ENCODE results near the gene ENOX2.
"Not testable (repeated sequence)": the region's sequence is repeated elsewhere in the genome, so short reads cannot be mapped to it uniquely, and the experiment has no call there.

ENOX2 gene

DNA sequence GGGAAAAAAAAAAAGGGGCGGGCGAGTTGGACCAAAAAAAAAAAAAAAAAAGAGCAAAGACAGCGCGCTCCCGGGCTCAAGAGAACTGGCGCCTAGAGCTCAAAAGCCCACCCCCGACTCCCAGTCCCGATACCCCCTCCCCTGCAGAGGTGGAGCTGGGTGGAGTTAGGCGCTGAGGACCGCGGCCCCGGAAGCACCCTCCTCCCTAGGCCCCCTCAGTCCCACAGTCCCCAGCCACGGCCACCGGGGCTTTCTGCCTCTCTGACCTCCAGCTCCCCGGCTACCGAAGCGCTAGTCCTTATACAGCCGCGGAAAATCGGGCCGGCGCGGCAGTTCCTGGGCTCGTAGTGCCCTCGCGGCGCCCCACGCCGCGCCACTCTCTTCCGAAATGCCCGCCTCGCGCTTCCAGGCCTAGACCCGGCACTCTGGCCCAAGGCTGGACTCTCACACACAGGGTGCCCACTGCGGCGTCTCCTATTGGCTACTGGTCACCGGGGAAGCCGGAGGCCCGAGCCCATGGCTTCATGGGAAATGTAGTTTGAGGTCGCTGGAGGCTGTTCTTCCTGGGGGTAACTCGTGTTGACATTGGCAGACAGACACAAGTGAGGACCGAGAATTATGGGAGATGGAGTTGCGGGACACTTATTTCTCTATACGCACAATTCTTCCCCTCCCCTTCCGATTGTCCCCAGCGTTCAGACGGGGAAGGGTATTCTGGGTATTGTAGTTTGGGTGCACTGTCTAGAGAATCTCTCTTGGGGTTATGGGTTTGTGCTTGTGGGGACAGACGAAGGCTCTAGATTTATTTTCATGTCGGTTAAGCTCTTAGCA is at the start of gene ENOX2:
TSS of gene ENOX2 (minus strand) at position 427 of the 831 bp plus-strand sequence. CDS start 199,993 bp downstream, outside the sequence.
- DNase-seq: peak; percentile 98

DNA sequence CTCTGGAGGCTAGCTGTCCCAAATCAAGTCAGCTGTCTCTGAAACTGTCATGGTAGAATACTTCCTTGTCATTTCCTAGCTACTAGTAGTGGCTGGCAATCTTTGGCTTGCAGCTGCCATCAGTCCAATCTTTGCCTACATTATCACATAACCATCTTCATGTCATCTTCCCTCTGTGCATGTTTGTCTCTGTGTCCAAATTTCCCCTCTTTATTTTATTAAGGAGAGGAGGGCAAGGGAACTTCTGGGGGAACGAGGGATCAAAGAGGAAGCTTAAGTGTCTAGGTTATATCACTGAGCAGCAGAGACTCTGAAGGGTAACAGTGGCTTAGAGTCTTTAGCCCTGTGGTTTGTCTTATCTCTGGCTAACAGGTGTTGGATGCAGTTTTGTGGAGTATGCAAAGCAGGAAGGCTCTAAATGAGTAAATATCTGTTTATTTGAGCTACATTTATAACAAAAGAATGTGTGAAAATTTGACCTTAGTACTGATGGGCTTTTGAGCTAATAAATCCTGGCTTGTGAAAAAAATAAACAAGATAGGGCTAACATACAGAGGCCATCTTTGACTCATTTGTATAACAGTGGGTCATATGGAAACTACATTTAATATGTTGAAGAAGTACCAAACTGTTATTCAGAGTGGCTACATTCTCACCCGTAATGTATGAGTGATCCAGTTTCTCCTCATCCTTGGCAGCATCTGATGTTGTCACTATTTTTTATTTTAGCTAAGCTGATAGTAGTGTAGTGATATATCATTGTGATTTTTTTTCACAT is 49.4 kb upstream of the ENOX2 start:
- no peak for DNase-seq

DNA sequence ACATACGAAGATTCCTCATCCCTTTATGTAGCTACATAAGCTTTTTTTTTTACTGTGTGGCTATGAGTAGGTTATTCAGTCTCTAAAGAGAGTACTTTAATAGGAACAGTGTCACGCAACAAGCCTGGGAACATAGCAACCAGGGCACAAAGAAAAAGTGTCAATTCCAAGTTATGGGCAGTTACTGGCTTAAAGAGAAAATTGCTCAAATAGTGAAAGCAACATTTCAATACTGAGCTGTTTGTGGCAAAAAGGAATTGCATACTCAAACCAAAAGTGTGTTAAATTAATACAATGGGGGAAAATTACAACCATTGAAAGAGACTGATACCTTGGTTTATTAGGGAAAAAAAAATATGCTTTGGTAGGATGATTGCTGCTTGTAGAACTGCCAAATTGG is 41.2 kb upstream of the ENOX2 start:
- DNase-seq: no peak

GRCh38 chrX:130937101-130937500 is 34.1 kb upstream of the ENOX2 start:
- DNase-seq: no peak

DNA sequence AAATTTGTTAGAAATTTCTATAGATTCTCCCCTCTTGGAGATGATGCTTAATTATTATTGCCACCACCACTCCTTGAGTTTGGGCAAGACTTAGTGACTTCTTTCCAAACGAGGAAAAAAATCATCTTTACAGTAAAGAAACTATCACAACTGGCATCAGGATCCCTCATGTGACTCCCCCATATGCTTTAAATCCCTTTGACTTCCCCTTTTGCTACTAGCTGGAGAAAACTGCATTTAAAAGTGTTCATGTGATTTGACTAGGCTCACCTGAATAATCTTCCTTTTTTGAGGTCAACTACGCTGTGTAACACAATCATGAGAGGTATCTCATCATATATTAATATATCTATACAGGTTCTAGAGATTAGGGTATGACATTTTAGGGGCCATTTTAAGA is 30.3 kb upstream of the ENOX2 start:
- DNase-seq: no peak

GRCh38 chrX:130920405-130920804 is 17.4 kb upstream of the ENOX2 start:
- DNase-seq: not testable (repeated sequence)

DNA sequence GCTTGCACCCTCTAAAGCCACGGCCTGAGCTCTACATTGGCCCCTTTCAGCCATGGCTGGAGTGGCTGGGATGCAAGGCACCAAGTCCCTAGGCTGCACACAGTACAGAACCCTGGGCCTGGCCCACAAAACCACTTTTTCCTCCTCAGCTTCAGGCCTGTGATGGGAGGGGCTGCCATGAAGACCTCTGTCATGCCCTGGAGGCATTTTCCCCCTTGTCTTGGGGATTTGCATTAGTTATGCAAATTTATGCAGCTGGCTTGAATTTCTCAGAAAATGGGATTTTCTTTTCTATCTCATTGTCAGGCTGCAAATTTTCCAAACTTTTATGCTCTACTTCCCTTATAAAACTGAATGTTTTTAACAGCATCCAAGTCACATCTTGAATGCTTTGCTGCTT is 16.7 kb upstream of the ENOX2 start:
- not testable (repeated sequence) for DNase-seq

DNA sequence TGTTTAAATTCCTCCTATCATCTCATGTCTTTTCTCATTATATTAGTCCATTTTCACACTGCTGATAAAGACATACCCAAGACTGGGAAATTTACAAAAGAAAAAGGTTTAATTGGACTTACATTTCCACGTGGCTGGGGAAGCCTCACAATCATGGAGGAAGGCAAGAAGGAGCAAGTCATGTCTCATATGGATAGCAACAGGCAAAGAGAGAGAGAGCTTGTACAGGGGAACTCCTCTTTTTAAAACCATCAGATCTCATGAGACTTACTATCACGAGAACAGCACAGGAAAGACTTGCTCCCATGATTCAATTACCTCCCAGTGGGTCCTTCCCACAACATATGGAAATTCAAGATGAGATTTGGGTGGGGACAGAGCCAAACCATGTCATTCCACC is 15.5 kb upstream of the ENOX2 start:
- DNase-seq: not testable (repeated sequence)

DNA sequence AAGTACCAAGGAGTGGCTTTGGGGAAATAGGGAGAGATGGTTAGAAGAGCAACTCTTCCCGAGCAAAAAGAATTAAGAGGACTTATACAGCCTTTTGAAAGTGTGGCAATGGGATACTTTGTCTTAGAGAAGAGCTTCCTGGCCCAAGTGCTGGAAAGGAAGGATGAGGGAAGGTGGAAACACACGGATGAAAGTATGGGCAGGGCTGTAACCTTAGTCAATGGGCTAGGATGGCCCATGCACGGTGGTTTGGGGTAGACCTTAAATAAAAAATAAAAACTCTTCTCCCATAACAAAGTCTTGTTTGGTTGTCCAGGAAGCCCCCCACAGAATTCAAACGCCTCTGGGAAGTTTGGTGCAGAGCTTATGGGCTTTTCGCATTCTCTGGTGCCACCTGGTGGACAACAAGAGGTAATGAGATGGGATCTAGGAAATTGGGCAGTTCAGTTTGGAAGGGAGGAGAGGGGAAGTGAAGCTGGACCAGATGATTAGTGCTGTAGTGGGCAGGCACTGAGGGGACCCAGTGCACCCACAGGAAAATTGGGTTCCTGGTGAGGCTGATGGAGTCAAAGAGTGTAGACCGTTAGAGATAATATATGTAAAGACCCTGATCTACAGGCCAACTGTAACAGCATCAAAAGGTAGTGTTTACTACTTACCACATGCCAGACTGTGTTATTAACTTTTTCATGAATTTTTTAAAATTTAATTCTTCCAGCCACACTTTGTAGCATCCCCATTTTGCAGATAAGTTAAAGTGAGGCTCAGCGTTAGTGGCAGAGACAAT is 13.8 kb upstream of the ENOX2 start:
- peak; percentile 55 for DNase-seq

GRCh38 chrX:130915302-130915701 is 12.3 kb upstream of the ENOX2 start:
- no peak for DNase-seq

DNA sequence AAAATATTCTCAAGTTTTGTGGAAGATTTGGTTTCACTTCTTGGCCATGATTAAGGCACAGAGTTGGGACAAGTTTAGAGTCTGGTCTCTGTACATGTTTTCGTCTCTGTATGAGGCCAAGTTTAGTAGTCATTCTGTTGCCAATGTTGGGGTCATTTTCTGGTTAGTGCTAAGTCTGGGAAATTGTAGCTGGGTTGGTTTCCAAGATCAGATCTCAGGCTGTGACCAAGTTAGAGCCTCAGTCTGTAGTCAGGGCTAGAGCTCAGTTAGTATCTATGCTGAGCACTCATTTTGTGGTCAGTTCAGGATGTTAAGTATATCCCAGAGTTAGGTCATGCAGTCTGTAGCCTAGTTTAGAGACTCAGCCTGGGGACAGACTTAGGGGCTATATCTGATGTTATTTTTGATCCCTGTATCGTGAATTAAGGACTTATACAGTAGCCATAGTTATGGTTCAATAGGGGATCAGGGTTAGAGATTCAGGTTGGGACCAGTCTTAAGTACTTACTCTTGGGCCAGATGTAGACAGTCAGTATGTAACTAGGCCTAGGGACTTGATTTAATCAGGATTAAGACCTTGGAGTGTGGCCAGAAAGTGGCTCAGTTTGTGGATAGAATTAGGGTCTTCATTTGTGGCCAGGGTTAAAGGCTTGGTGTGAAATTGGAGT is 6.6 kb upstream of the ENOX2 start:
- no peak for DNase-seq

GRCh38 chrX:130906776-130907175 is 3.8 kb upstream of the ENOX2 start:
- no peak for DNase-seq

- DNase-seq: no peak
Observed at GRCh38 chrX:130902446-130902782, 595 bp downstream of the ENOX2 start.

- no peak for DNase-seq
Observed at GRCh38 chrX:130896802-130897501, 6.1 kb downstream of the ENOX2 start.

DNA sequence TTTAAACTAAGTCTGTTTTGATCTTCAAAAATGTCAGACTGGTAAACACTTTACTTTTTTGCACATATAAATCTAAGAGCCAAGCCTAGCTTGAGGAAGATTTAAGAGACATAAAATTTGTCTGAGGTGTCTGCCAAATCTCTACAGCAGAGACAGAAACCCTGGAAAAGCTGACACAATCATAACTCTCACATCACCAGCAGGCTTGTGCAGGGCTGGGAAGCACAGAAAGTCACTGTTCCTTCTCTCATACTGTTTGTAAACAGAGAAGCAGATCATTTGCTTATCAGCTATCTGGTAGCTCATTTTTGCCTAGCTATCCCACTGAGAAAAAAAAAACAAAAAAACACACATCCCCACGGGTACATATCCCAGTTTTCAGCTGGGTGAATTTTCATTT is 7.0 kb downstream of the ENOX2 start:
- no peak for DNase-seq

GRCh38 chrX:130895299-130895698 is 7.7 kb downstream of the ENOX2 start:
- DNase-seq: no peak

GRCh38 chrX:130893356-130894085 is 9.5 kb downstream of the ENOX2 start:
- DNase-seq: no peak

DNA sequence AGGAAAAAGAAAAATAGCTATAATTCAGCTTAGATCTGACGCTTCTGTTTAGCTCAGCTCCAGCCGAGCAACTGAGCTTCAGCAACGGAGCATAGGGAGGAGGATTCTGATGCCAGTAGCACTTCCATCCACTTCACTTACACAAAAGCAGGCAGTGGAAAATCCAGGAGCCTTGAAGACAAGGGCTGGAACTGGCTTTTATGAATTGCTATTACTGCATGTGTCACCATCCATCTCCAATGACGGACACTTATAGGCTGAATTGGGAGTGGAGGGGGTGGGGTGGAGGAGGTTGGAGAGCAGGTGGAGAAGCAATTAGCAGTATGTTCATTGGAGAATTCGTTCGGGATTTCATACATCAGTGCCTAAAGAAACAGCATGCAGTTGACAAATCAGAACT is 15.6 kb downstream of the ENOX2 start:
- no peak for DNase-seq

DNA sequence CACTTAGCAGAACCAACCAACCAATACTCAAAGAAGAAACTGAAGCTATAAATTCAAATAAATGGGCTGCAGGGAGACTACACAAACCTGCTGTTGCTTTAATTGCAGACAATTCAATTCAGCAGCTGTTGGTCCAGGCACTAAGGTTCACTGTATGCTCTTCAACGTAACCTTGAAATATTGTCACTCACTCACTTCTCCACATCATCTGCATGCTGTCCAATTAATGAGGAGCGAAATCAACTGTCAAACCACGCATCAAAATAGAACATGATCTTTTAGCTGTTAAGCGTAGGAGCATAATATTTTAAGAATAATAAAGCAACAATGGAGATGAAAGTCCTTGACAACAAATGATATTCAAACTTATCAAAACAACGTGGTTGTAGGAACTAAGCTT is 17.0 kb downstream of the ENOX2 start:
- DNase-seq: no peak

DNA sequence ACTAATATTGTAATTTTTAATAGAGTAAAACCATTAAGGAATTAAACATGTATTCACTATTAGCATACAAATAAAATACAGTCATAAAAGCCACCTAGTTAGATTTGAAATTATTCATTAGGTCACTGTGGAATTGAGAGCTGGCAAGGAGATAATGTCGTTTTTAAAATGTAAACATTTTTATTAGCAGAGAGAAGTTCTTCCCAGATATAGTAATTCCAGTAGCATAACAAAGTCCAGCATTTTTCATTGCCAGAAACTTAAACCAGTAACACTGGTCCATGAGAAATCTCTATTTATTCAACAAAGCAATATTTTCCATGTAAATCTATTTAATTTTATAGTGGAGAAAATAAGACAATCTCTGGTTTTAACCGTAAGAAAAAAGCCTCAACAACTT is 17.5 kb downstream of the ENOX2 start:
- DNase-seq: no peak

DNA sequence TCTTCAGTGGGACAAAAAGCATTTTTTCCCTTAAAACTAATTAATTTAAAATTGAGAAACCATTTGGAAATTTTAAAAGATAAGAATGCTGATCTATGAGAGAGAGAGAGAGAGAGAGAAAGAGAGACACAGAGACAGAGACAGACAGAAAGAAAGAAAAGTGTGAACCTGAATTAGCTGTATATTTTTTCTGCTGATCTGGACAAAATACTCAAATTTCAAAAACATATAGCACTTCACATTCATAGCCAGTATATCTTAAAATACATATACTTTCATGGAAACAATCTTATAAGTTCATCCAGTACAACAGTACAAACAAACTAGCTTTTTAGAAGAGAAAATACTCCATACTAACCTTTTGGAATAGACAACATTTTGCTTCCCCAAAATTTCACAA is 18.4 kb downstream of the ENOX2 start:
- DNase-seq: no peak

DNA sequence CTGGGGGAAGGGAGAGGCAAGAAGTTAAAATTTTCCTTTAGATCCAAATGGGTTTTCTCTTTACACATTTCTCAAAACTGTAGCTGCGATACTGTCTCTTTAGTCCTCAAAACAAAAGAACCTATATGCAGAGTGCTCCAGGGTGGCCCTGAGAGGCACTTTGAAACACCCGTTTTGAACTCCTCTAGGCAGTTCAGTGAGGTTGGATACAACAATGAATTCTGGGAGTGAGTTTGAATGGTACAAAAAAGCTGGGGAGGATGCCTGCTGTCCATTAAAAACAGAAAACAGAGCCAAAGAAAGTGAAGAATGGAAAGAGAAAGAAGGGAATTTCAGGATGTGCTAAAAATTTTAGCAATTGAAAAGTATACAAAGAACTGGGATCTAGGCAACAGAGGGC is 23.1 kb downstream of the ENOX2 start:
- no peak for DNase-seq
